ENCODE measurements around the gene LMBR1.
"Not testable (repeated sequence)": the region's sequence is repeated elsewhere in the genome, so short reads cannot be mapped to it uniquely, and the experiment has no call there.

The LMBR1 gene

DNA sequence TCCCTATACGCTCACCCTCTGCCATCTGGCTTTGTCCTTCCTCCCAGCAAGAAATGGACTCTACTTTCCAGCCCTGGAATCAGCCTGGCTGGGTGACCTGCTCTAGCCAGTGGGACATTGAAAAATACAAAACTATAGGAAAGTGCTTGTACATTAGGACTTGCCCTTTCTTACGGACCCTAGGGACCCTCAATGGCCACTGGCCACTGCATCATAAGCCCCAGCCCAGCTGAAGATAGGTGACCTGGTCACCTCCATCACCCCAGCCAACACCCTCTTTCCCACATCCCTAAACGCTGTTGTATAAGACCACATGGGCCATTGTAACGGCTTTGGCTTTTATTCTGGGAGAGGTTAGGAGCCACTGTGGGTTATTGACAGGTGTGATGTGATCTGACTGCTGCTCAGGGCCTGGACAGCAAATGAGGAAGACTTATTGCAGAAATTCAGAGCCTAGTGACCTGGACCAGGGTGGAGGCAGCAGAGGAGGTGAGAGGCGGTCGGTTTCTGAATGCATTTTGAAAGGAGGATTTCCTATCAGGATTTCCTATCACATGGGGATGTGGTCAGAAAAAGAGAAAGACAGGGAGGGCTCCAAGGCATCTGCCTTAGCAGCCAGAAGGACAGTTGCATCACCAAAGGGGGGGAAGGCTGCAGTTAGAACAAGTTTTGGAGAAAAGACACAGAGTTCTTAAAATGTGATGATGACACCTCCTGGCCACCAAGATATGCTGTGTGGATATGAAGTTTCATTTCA lies 2.2 kb upstream of the LMBR1 start:
- Histone ChIP-seq H3K27ac (no peak overlapping the region), H3K9me3 (ENCODE audit: low read depth, low read length) (no peaks in the 10 kb centered on the region), H3K36me3 (ENCODE audit: insufficient read depth, low read length) (no peaks in the 10 kb centered on the region), H3K4me3 (no peak overlapping the region), H3K9ac (ENCODE audit: insufficient read length) (no peak overlapping the region)
- TF ChIP-seq POLR2AphosphoS5 (IDR thresholded peaks at IDR 0.05; ENCODE audit: borderline replicate concordance, low read depth, low read length) (no peak), FOXP2 (optimal IDR thresholded peaks at IDR 0.05; ENCODE audit: control extremely low read depth, extremely low read length, insufficient read depth) (no peak), EZH2 (IDR thresholded peaks at IDR 0.05) (no peak)
- DNase-seq (ENCODE audit: low read depth, low spot score), result no peak

DNA sequence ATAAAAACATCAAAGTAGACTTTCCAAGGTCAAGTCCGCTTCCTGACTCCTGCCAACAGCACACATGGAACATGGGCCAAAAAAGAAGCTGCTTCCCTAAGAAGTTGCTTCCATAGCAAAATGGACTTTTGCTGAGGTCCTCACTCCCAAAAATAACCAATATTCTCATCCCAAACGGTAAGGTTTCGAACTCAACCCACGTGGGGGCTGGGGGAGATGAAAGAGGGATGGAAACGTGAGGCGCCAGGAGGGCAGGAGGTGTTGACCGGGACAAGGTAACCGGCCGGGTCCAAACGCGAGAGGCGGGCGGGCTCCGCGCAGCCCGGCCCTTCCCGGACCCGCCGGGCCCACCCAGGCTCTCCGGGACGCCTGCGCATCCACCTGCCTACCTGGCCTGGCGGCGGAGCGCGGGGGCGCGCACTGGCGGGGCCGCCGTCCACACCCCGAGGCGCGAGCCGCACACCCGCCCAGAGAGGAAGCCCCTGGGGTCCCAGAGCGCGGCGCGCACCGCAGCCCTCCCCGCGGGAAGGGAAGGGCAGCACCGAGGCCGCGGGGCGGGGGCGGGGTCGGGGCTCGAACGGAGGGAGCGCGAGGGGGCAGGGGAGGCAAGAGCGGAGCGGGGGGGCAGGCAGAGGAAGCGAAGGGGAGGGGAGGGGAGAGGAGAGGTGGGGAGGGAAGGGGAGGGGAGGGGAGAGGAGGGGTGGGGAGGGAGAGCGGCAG lies 742 bp downstream of the LMBR1 start:
- H3K9ac ChIP-seq (ENCODE audit: insufficient read length), result peak overlapping the region; percentile 74
- H3K9me3 ChIP-seq (ENCODE audit: low read depth, low read length), result no peaks in the 10 kb centered on the region
- peak overlapping the region; percentile 92 for H3K4me3 ChIP-seq
- H3K36me3 ChIP-seq (ENCODE audit: insufficient read depth, low read length), result no peaks in the 10 kb centered on the region
- TF ChIP-seq FOXP2 (optimal IDR thresholded peaks at IDR 0.05; ENCODE audit: control extremely low read depth, extremely low read length, insufficient read depth), result no peak
- TF ChIP-seq POLR2AphosphoS5 (IDR thresholded peaks at IDR 0.05; ENCODE audit: borderline replicate concordance, low read depth, low read length), result no peak
- no peak for DNase-seq (ENCODE audit: low read depth, low spot score)
- H3K27ac ChIP-seq, result no peak overlapping the region

DNA sequence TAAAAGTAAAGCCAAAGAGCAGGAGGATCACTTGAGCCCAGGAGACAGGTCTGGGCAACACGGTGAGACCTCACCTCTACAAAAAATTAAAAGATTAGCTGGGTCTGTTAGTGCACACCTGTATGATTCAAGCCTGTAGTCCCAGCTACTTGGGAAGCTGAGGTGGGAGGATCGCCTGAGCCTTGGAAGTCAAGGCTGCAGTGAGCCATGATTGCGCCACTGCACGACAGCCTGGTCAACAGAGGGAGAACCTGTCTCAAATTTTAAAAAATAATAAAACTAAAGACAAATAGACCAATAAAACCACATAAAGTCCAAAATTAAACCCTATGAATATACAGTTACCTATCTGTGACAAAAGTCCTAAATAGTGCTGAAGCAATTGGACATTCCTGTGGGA lies 3.2 kb downstream of the LMBR1 start:
- no peak overlapping the region for H3K9ac ChIP-seq (ENCODE audit: insufficient read length)
- DNase-seq (ENCODE audit: low read depth, low spot score), result no peak
- no peak overlapping the region for H3K27ac ChIP-seq
- no peak overlapping the region for H3K4me3 ChIP-seq
- no peak for TF ChIP-seq POLR2AphosphoS5 (IDR thresholded peaks at IDR 0.05; ENCODE audit: borderline replicate concordance, low read depth, low read length)
- TF ChIP-seq EZH2 (IDR thresholded peaks at IDR 0.05), result no peak
- no peak for TF ChIP-seq FOXP2 (optimal IDR thresholded peaks at IDR 0.05; ENCODE audit: control extremely low read depth, extremely low read length, insufficient read depth)
- H3K9me3 ChIP-seq (ENCODE audit: low read depth, low read length), result no peaks in the 10 kb centered on the region
- no peaks in the 10 kb centered on the region for H3K36me3 ChIP-seq (ENCODE audit: insufficient read depth, low read length)

DNA sequence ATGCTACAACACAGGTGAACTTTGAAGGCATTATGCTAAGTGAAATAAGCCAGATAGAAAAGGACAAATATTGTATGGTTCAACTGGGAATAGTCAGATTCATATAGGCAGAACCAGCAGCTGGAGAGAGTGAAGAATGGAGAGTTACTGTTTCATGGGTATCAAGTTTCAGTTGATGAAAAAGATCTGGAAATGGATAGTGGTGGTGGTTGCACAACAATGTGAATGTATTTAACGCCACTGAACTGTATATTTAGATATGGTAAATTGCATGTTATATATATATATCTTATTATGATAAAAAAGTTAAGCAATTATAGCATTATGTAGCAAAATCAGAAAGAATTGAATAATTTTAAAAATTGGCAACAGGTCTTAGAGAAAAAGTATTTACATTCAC lies 3.9 kb downstream of the LMBR1 start:
- Histone ChIP-seq H3K4me3 (no peak overlapping the region), H3K9ac (ENCODE audit: insufficient read length) (no peak overlapping the region), H3K36me3 (ENCODE audit: insufficient read depth, low read length) (no peaks in the 10 kb centered on the region), H3K9me3 (ENCODE audit: low read depth, low read length) (no peaks in the 10 kb centered on the region), H3K27ac (no peak overlapping the region)
- DNase-seq (ENCODE audit: low read depth, low spot score), result no peak
- no peak for TF ChIP-seq POLR2AphosphoS5 (IDR thresholded peaks at IDR 0.05; ENCODE audit: borderline replicate concordance, low read depth, low read length)
- no peak for TF ChIP-seq FOXP2 (optimal IDR thresholded peaks at IDR 0.05; ENCODE audit: control extremely low read depth, extremely low read length, insufficient read depth)
- no peak for TF ChIP-seq EZH2 (IDR thresholded peaks at IDR 0.05)

DNA sequence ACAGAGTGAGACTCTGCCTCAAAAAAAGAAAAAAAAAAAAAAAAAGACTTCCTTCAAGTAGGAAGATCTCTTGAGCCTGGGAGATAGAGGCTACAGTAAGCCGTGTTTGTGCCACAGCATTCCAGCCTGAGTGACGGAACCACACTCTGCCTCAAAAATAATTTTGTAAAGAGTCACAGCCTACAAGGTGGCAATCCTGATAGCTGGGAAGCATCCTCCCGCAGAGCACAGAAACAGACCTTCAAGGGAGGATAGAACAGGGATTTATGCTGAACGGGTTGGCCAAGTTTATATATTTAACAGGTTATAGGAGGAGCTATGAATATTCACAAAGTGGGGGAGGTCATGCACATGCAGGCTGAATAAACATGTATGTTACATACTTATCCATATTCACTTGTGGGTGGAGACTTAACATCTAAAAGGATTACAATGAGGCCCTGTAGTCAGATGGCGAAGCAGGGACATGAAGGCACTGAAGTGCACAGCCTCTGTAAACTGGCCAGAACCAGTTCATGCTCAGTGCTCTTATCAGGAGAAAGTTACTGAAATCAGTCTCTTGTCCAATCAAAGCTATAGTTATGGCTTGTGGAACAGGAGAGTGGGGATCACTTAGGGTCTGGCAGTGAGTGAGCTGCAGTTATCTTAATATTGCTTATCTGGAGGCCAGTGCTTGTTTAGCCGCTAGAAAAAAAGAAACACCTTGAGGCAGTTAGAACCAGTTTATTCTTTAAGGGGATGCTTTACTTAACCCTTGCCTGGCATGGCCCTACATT lies 6.8 kb downstream of the LMBR1 start:
- no peak for DNase-seq (ENCODE audit: low read depth, low spot score)
- TF ChIP-seq FOXP2 (optimal IDR thresholded peaks at IDR 0.05; ENCODE audit: control extremely low read depth, extremely low read length, insufficient read depth), result no peak
- TF ChIP-seq EZH2 (IDR thresholded peaks at IDR 0.05), result no peak
- TF ChIP-seq POLR2AphosphoS5 (IDR thresholded peaks at IDR 0.05; ENCODE audit: borderline replicate concordance, low read depth, low read length), result no peak
- H3K9me3 ChIP-seq (ENCODE audit: low read depth, low read length), result no peaks in the 10 kb centered on the region

DNA sequence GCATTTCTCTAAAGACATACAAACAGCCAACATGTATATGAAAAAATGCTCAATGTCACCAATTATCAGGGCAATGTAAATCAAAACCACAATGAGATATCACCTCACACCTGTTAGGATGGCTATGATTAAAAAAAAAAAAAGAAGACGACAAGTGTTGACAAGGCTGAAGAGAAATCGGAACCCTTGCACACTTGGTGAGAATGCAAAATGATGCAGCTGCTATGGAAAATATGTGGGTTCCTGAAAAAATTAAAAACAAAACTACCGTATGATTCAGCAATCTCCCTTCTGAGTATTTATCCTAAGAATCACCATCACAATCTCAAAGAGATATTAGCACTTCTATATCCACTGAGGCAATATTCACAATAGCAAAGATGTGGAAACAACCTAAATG lies 11.3 kb downstream of the LMBR1 start:
- Histone ChIP-seq H3K9ac (ENCODE audit: insufficient read length) (no peak overlapping the region), H3K4me3 (no peak overlapping the region), H3K27ac (no peak overlapping the region), H3K36me3 (ENCODE audit: insufficient read depth, low read length) (no peaks in the 10 kb centered on the region), H3K9me3 (ENCODE audit: low read depth, low read length) (no peaks in the 10 kb centered on the region)
- DNase-seq (ENCODE audit: low read depth, low spot score), result no peak
- no peak for TF ChIP-seq FOXP2 (optimal IDR thresholded peaks at IDR 0.05; ENCODE audit: control extremely low read depth, extremely low read length, insufficient read depth)
- no peak for TF ChIP-seq EZH2 (IDR thresholded peaks at IDR 0.05)
- TF ChIP-seq POLR2AphosphoS5 (IDR thresholded peaks at IDR 0.05; ENCODE audit: borderline replicate concordance, low read depth, low read length), result no peak

More for the DNA sequence above, 6.8 kb downstream of the LMBR1 start:
- Histone ChIP-seq H3K4me3 (no peak overlapping the region), H3K27ac (no peak overlapping the region), H3K9ac (ENCODE audit: insufficient read length) (no peak overlapping the region), H3K36me3 (ENCODE audit: insufficient read depth, low read length) (no peaks in the 10 kb centered on the region)

DNA sequence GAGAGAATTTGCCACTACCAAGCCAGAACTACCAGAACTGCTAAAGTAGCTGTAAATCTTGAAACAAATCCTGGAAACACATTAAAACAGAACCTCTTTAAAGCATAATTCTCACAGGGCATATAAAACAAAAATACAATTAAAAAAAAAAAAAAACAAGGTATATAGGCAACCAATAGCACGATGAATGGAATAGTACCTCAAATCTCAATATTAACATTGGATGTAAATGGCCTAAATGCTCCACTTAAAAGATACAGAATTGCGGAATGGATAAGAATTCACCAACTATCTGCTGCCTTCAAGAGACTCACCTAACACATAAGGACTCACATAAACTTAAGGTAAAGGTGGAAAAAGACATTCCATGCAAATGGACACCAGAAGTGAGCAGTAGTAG lies 17.2 kb downstream of the LMBR1 start:
- TF ChIP-seq EZH2 (IDR thresholded peaks at IDR 0.05), result no peak
- TF ChIP-seq FOXP2 (optimal IDR thresholded peaks at IDR 0.05; ENCODE audit: control extremely low read depth, extremely low read length, insufficient read depth), result no peak
- no peak for TF ChIP-seq POLR2AphosphoS5 (IDR thresholded peaks at IDR 0.05; ENCODE audit: borderline replicate concordance, low read depth, low read length)
- no peak overlapping the region for H3K4me3 ChIP-seq
- no peaks in the 10 kb centered on the region; the same call in 1 of the 2 replicates for H3K36me3 ChIP-seq (ENCODE audit: insufficient read depth, low read length)
- H3K27ac ChIP-seq, result no peak overlapping the region
- no peak for DNase-seq (ENCODE audit: low read depth, low spot score)
- no peaks in the 10 kb centered on the region for H3K9me3 ChIP-seq (ENCODE audit: low read depth, low read length)
- H3K9ac ChIP-seq (ENCODE audit: insufficient read length), result no peak overlapping the region

DNA sequence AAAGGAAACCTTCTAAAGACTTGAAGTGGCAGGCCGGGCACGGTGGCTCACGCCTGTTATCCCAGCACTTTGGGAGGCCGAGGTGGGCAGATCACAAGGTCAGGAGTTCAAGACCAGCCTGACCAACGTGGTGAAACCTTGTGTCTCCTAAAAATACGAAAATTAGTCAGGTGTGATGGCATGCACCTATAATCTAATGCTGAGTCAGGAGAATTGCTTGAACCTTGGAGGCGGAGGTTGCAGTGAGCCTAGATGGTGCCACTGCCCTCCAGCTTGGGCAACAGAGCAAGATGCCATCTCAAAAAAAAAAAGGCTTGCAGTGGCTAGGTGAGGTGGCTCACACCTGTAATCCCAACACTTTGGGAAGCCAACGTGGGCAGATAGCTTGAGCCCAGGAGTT lies 24.6 kb downstream of the LMBR1 start:
- H3K9ac ChIP-seq (ENCODE audit: insufficient read length); H3K9me3 ChIP-seq (ENCODE audit: low read depth, low read length); H3K27ac ChIP-seq; H3K4me3 ChIP-seq; H3K36me3 ChIP-seq (ENCODE audit: insufficient read depth, low read length); DNase-seq (ENCODE audit: low read depth, low spot score): not testable (repeated sequence)

Measured in SK-N-MC (cell line).